GM12872 (cell line): Measurements from ENCODE around the gene CDH5.
A peak's percentile ranks its signal among the peaks of the same experiment; 100 is the strongest.

Experiments
- CTCF ChIP-seq: IDR thresholded peaks from 3 replicates; pipeline ENCODE4 v1.5.1; 2011; ENCODE audit warnings: low read depth, mild to moderate bottlenecking, low read length, moderate library complexity; ENCODE audit not compliant: insufficient read depth

The CDH5 gene

GRCh38 chr16:66406534-66407221, 40.2 kb downstream of the CDH5 start:
- peak; percentile 76 for TF ChIP-seq CTCF

GRCh38 chr16:66408163-66409048, 41.9 kb downstream of the CDH5 start:
- no peak for TF ChIP-seq CTCF

- TF ChIP-seq CTCF: no peak
Observed at GRCh38 chr16:66409156-66409555, 42.7 kb downstream of the CDH5 start.

GRCh38 chr16:66412182-66412581, 45.7 kb downstream of the CDH5 start:
- no peak for TF ChIP-seq CTCF

- TF ChIP-seq CTCF: no peak
Observed at GRCh38 chr16:66414891-66415290, 48.4 kb downstream of the CDH5 start.

- TF ChIP-seq CTCF: no peak
Observed at GRCh38 chr16:66416136-66416535, 49.6 kb downstream of the CDH5 start.

GRCh38 chr16:66416939-66417700, 50.6 kb downstream of the CDH5 start:
- no peak for TF ChIP-seq CTCF
